ENCODE data around the gene TM4SF4.

- TF ChIP-seq CTCF (IDR thresholded peaks at IDR 0.05; ENCODE audit: low read length) (no peak), EZH2phosphoT487 (IDR thresholded peaks at IDR 0.05; ENCODE audit: low read length) (no peak)
These were observed 24.2 kb upstream of the TM4SF4 start for GRCh38 chr3:149450281-149450680.
